Activated T-helper 9 cell treated with anti-CD3 and anti-CD28 coated beads, Interleukin-2, amount 50 U/mL, for 16 hours (primary cell): ENCODE measurements around the gene FEM1B.

ENCODE experiments used
- DNase-seq: peaks from one replicate; pipeline ENCODE4 v3.0.0-alpha.2; 2020; ENCODE audit warnings: low read depth

FEM1B gene

GRCh38 chr15:68259883-68260282 is 17.7 kb upstream of the FEM1B start:
- DNase-seq = no peak

GRCh38 chr15:68261241-68261640 is 16.3 kb upstream of the FEM1B start:
- DNase-seq = no peak

GRCh38 chr15:68261980-68262379 is 15.6 kb upstream of the FEM1B start:
- DNase-seq = no peak

GRCh38 chr15:68262514-68263356 is 14.8 kb upstream of the FEM1B start:
- no peak for DNase-seq

GRCh38 chr15:68264282-68264681 is 13.3 kb upstream of the FEM1B start:
- no peak for DNase-seq

- no peak for DNase-seq
These were observed 12.5 kb upstream of the FEM1B start for GRCh38 chr15:68265081-68265480.

GRCh38 chr15:68265674-68266073 is 11.9 kb upstream of the FEM1B start:
- DNase-seq = no peak

GRCh38 chr15:68268405-68268804 is 9.1 kb upstream of the FEM1B start:
- no peak for DNase-seq

GRCh38 chr15:68271854-68272471 is 5.6 kb upstream of the FEM1B start:
- no peak for DNase-seq

- no peak for DNase-seq
These were observed 4.7 kb upstream of the FEM1B start for GRCh38 chr15:68272721-68273271.

GRCh38 chr15:68274201-68274848 is 3.2 kb upstream of the FEM1B start:
- no peak for DNase-seq

- no peak for DNase-seq
These were observed 2.3 kb upstream of the FEM1B start for GRCh38 chr15:68275165-68275746.

GRCh38 chr15:68276668-68277067 is 877 bp upstream of the FEM1B start:
- DNase-seq = no peak

- DNase-seq = no peak
These were observed 378 bp upstream of the FEM1B start for GRCh38 chr15:68277131-68277602.

GRCh38 chr15:68278345-68278594 is 725 bp downstream of the FEM1B start:
- no peak for DNase-seq

- DNase-seq = no peak
These were observed 1.3 kb downstream of the FEM1B start for GRCh38 chr15:68278595-68279405.

- no peak for DNase-seq
These were observed 2.5 kb downstream of the FEM1B start for GRCh38 chr15:68279779-68280753.

- DNase-seq = no peak
These were observed 3.5 kb downstream of the FEM1B start for GRCh38 chr15:68281008-68281407.

- DNase-seq = no peak
These were observed 5.9 kb downstream of the FEM1B start for GRCh38 chr15:68283401-68283800.

- no peak for DNase-seq
These were observed 7.2 kb downstream of the FEM1B start for GRCh38 chr15:68284616-68285258.
